Measurements from ENCODE around the gene ATP6AP1.
A peak's percentile ranks its signal among the peaks of the same experiment; 100 is the strongest.

ATP6AP1 gene

GRCh38 chrX:154441984-154442707 is 13.7 kb downstream of the ATP6AP1 start:
- Histone ChIP-seq H3K4me2 (ENCODE audit: low read depth, low read length, poor library complexity, severe bottlenecking) (no peak overlapping the region), H3K4me3 (ENCODE audit: insufficient read depth, low read length, poor library complexity, severe bottlenecking) (no peak overlapping the region), H4K20me1 (ENCODE audit: low read depth, low read length) (no peaks in the 10 kb centered on the region), H3K9me2 (replicated peaks; ENCODE audit: insufficient read depth, low read length) (no peaks in the 10 kb centered on the region), H3K27ac (ENCODE audit: low read depth, low read length) (no peak overlapping the region), H2AFZ (ENCODE audit: low read depth, low read length, severe bottlenecking) (no peak overlapping the region), H3F3A (ENCODE audit: insufficient read depth) (0 out of 2 replicates have a peak, but pooled peaks cover 5% of the 10 kb centered on the region), H3K79me2 (ENCODE audit: insufficient read depth, low read length) (peaks cover 15% of the 10 kb centered on the region), H3K9me3 (ENCODE audit: insufficient read depth, low read length) (no peaks in the 10 kb centered on the region), H3K9ac (ENCODE audit: low read length) (no peak overlapping the region), H3K36me3 (ENCODE audit: low read length) (no peaks in the 10 kb centered on the region), H3K27me3 (ENCODE audit: low read length) (no peaks in the 10 kb centered on the region)
- TF ChIP-seq EZH2phosphoT487 (conservative IDR thresholded peaks at IDR 0.05; ENCODE audit: low read length) (no peak), CTCF (IDR thresholded peaks at IDR 0.05; ENCODE audit: insufficient read depth, low read length, poor library complexity, severe bottlenecking) (no peak)

- Histone ChIP-seq H3K9me3 (ENCODE audit: insufficient read depth, low read length) (no peaks in the 10 kb centered on the region), H3K79me2 (ENCODE audit: insufficient read depth, low read length) (peaks cover 2% of the 10 kb centered on the region), H3K4me2 (ENCODE audit: low read depth, low read length, poor library complexity, severe bottlenecking) (peak overlapping the region; percentile 67), H3K27ac (ENCODE audit: low read depth, low read length) (peak overlapping the region; percentile 15; the same call in 1 of the 2 replicates), H2AFZ (ENCODE audit: low read depth, low read length, severe bottlenecking) (no peak overlapping the region), H4K20me1 (ENCODE audit: low read depth, low read length) (no peaks in the 10 kb centered on the region), H3K9me2 (replicated peaks; ENCODE audit: insufficient read depth, low read length) (no peaks in the 10 kb centered on the region), H3F3A (ENCODE audit: insufficient read depth) (0 out of 2 replicates have a peak, but pooled peaks cover 5% of the 10 kb centered on the region), H3K9ac (ENCODE audit: low read length) (peak overlapping the region; percentile 86), H3K36me3 (ENCODE audit: low read length) (no peaks in the 10 kb centered on the region), H3K27me3 (ENCODE audit: low read length) (no peaks in the 10 kb centered on the region), H3K4me3 (ENCODE audit: insufficient read depth, low read length, poor library complexity, severe bottlenecking) (peak overlapping the region; percentile 56)
- no peak for TF ChIP-seq CTCF (IDR thresholded peaks at IDR 0.05; ENCODE audit: insufficient read depth, low read length, poor library complexity, severe bottlenecking)
- no peak for TF ChIP-seq EZH2phosphoT487 (conservative IDR thresholded peaks at IDR 0.05; ENCODE audit: low read length)
Observed at GRCh38 chrX:154443479-154443910, 15.0 kb downstream of the ATP6AP1 start.

GRCh38 chrX:154443992-154444754 is 15.7 kb downstream of the ATP6AP1 start, which contains the start of gene FAM50A:
Gene FAM50A, plus strand, starts transcription at chrX:154444141. Its CDS starts 95 bp downstream, at chrX:154444236.
- TF ChIP-seq CTCF (IDR thresholded peaks at IDR 0.05; ENCODE audit: insufficient read depth, low read length, poor library complexity, severe bottlenecking) (no peak), EZH2phosphoT487 (conservative IDR thresholded peaks at IDR 0.05; ENCODE audit: low read length) (no peak)
- Histone ChIP-seq H3K9me2 (replicated peaks; ENCODE audit: insufficient read depth, low read length) (no peaks in the 10 kb centered on the region), H3F3A (ENCODE audit: insufficient read depth) (0 out of 2 replicates have a peak, but pooled peaks cover 5% of the 10 kb centered on the region), H3K79me2 (ENCODE audit: insufficient read depth, low read length) (no peaks in the 10 kb centered on the region; the same call in 1 of the 2 replicates), H2AFZ (ENCODE audit: low read depth, low read length, severe bottlenecking) (no peak within 1 kb of the TSS), H3K4me3 (ENCODE audit: insufficient read depth, low read length, poor library complexity, severe bottlenecking) (peak within 1 kb of the TSS; percentile 66), H4K20me1 (ENCODE audit: low read depth, low read length) (no peaks in the 10 kb centered on the region), H3K4me2 (ENCODE audit: low read depth, low read length, poor library complexity, severe bottlenecking) (peak within 1 kb of the TSS; percentile 72), H3K27ac (ENCODE audit: low read depth, low read length) (peak within 1 kb of the TSS; percentile 15; the same call in 1 of the 2 replicates), H3K27me3 (ENCODE audit: low read length) (no peaks in the 10 kb centered on the region), H3K9ac (ENCODE audit: low read length) (peak within 1 kb of the TSS; percentile 86), H3K36me3 (ENCODE audit: low read length) (no peaks in the 10 kb centered on the region), H3K9me3 (ENCODE audit: insufficient read depth, low read length) (no peaks in the 10 kb centered on the region)
